Urinary bladder (tissue), 4 donors: Measurements from ENCODE around the gene RAPGEF6. TPM values are rescaled to one million over a fixed set of nuclear protein-coding genes. Genes with fewer than 3 reads are reported as not detected.
"Not testable (repeated sequence)": the region's sequence is repeated elsewhere in the genome, so short reads cannot be mapped to it uniquely, and the experiment has no call there.

ENCODE experiments used
- DNase-seq: peaks from one replicate; pipeline ENCODE4 v3.0.0-alpha.2; 2015; ENCODE audit errors: extremely low spot score
- H3K27ac ChIP-seq: one replicate; pipeline ENCODE4 v1.5.1; 2013; ENCODE audit warnings: low read depth, mild to moderate bottlenecking, moderate library complexity
- H3K36me3 ChIP-seq: one replicate; pipeline ENCODE4 v1.6.1; 2013; ENCODE audit warnings: mild to moderate bottlenecking, moderate library complexity; ENCODE audit not compliant: insufficient read depth
- H3K4me1 ChIP-seq: one replicate; pipeline ENCODE4 v1.6.1; 2013; ENCODE audit warnings: mild to moderate bottlenecking, moderate library complexity; ENCODE audit not compliant: insufficient read depth
- H3K4me3 ChIP-seq: one replicate; pipeline ENCODE4 v1.5.1; 2013; ENCODE audit warnings: low read depth, low read length
- WGBS: extraction: QIAGEN DNeasy Blood & Tissue Kit; methylation state at CpG from one replicate; pipeline ENCODE4 v1.1.7; 2013; 5-methylcytosine and 5-hydroxymethylcytosine counted together
- polyA plus RNA-seq: library from polyadenylated mRNA; stranded (reverse); fragments of 200-250 nt; gene quantifications from one replicate; pipeline ENCODE4 v1.2.3, GENCODE V29; 2013
- total RNA-seq: library from RNA; depleted of rRNA; stranded (reverse); fragments of >200 nt; gene quantifications from one replicate; pipeline ENCODE4 v1.2.3, GENCODE V29; 2014
- donor health status: healthy with polysubstance abuse.
- donor health status: healthy.

The RAPGEF6 gene
- total and polyA plus RNA-seq, 2 donors: 6.1 to 58.8 TPM

DNA sequence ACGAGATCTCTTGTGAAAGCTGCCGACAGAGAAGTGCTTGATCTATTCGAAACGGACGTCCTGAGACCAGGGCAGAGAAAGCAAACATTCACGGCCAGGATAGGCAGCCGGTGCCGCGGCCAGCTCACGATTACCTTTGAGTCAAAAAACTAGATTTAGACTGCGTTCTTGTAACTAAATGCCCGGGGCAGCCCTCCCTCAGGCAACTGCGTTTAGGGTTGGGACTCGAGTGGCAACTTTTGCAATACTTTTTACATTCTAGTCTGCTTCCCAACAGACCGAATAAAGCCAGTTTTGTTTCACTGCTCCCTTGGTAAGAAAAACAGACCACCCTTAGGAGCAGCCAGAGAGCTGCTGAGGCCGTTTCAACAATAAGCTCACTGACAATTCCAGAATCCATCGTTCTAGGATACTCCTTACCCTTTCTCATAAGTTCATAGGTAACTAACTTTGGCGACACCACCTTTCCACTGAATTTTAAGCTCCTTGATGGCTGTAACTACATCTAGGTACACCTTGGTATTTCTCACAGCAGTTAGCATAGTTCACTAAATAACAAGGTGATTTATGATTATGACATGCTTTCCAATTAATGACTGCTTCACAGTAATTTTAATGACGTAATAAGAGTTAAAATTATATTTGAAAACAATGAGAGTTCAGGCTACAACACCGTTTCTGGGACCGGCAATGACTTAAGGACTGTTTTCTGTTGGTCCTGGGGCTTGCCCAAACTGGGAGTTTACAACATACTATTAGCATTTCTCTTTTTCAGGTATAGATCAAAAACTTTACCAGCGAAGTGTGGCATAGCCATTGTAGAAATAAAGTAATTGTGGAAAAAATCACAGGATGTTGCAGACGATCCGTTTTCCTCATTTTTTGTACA lies 899 bp upstream of the RAPGEF6 start:
- peak overlapping the region; percentile 95 for H3K27ac ChIP-seq
- no peak for DNase-seq
- H3K4me3 ChIP-seq: peak overlapping the region; percentile 57
- 3% methylated on average over 24 of the region's 24 CpGs for WGBS
- no peaks in the 10 kb centered on the region for H3K36me3 ChIP-seq
- no peaks in the 10 kb centered on the region for H3K4me1 ChIP-seq

DNA sequence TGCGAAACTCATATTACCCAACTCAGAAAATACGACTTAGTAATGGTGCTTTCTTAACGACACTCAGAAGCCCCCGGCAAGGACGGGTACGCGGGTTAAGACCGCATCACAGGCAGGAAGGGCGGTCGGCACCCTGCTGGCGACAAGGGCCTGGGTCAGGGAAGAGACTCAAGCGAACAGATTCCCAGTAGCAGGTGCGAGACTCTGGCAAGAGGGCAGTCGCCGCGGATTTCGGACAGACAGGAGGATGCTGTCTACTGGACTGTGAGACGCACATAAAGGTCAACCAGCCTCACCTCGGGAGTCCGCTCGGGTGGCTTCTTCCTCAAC lies 398 bp downstream of the RAPGEF6 start:
- DNase-seq: no peak
- Histone ChIP-seq H3K4me3 (peak overlapping the region; percentile 60), H3K27ac (peak overlapping the region; percentile 81), H3K36me3 (no peaks in the 10 kb centered on the region), H3K4me1 (no peaks in the 10 kb centered on the region)
- 1% methylated on average over 21 of the region's 21 CpGs for WGBS

DNA sequence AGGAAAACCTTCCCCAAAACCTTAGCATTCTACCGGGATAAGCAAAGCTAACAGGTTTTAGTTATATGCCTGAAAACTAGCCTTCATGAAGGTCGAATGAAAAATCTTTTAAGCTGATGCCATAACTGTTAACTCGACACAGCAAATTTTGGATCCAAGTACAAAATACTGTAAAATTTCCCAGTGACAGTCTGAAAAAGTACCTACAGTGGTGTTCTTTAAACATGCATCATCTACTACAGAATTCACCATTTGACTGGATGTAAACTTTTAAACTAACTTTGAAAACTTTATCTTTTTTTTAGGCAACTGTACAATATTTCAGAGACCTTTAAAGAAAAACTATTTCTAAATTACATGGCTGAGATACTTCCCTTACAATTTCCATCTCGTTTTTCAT lies 791 bp downstream of the RAPGEF6 start:
- peak overlapping the region; percentile 60 for H3K4me3 ChIP-seq
- 5% methylated on average over 4 of the region's 4 CpGs for WGBS
- no peak for DNase-seq
- H3K36me3 ChIP-seq: no peaks in the 10 kb centered on the region
- no peak overlapping the region for H3K27ac ChIP-seq
- H3K4me1 ChIP-seq: no peaks in the 10 kb centered on the region

DNA sequence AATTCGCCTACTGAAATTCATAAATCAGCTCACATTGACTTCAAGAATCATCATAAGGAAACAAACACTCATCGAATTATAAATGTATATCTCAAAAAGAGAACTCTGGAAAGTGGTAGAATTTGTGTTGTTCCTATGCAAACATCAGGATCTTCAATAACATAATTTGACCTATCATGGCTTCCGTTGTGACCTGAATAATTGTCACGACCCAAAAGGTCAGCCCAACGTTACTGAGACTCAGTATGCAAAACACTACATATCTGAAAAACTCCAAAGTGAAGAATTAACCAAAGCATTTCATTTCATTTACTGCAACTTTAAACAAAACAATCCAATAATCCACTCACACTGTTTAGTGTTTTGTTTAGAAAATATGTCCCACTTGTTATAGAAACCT lies 1.2 kb downstream of the RAPGEF6 start:
- DNase-seq: no peak
- no peak overlapping the region for H3K27ac ChIP-seq
- H3K36me3 ChIP-seq: no peaks in the 10 kb centered on the region
- H3K4me1 ChIP-seq: no peaks in the 10 kb centered on the region
- H3K4me3 ChIP-seq: peak overlapping the region; percentile 60
- 58% methylated on average over 5 of the region's 5 CpGs for WGBS

DNA sequence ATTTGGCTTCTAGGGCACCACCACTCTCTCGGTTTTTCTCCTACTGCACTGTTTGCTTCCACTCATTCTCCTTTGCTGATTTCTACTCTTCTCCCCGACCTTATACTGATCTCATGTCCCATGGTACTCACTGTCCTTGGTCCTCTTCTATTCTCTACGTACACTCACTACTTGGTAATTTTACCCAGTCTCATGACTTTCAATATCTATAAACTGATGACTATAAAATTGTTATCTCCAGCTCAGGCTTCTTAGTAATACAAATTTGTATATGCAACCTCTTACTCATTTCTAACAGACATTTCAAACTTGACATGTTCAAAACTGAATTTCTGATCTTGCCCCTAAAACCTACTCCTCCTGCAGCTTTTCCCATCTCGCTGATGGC lies 4.1 kb downstream of the RAPGEF6 start:
- H3K36me3 ChIP-seq: no peaks in the 10 kb centered on the region
- H3K27ac ChIP-seq: no peak overlapping the region
- WGBS: 74% methylated on average over 4 of the region's 4 CpGs
- DNase-seq: no peak
- H3K4me1 ChIP-seq: no peaks in the 10 kb centered on the region
- no peak overlapping the region for H3K4me3 ChIP-seq

DNA sequence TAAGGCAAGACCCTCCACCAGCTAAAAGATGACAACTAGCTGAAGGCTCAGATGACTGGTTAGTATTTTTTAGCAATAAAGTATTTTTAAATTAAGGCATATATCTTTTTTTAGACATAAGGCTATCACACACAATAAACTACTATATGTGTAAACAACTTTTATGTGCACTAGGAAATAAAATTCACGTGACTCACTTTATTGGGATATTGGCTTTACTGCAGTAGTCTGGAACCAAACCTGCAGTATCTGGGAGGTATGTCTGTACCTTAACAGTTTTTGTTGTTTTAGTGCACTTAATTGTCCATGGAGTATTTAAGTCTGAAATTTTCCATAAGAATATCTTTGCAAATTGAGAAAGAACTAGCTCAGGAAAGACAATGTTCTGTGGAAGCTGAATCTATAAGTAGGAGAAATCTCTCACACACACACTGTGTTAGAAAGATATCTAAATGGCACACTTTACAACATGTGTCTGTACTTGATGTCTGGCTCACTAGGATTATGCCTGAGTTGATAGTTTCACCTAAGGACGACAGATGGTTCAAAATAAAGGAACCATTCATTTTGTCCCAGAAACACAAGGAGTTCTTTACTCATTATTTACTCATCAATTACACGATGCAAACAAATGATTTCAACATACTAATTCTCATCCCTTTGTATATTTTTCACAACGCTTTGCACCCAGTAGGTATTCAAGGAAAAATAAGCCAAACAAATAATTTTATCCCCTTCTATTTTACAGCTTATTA lies 4.6 kb downstream of the RAPGEF6 start:
- Histone ChIP-seq H3K27ac (no peak overlapping the region), H3K4me3 (no peak overlapping the region), H3K36me3 (no peaks in the 10 kb centered on the region), H3K4me1 (no peaks in the 10 kb centered on the region)
- DNase-seq: no peak
- 51% methylated on average over 4 of the region's 4 CpGs for WGBS

DNA sequence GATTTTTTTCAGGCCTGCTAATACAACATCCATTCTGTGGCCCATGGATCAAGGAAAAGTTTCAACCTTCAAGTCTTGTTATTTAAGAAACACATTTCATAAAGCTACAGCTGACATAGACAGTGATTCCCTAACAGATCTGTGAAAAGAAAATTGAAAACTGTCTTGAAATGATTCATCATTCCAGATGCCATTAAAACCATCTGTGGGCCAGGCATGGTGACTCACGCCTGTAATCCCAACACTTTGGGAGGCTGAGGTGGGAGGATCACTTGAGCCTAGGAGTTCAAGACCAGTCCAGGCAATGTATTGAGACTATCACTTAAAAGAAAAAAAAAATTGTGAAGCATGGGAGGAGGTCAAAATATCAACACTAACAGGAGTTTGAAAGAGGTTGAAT lies 6.0 kb downstream of the RAPGEF6 start:
- 96% methylated on average over 1 of the region's 1 CpG for WGBS
- DNase-seq: no peak
- no peaks in the 10 kb centered on the region for H3K36me3 ChIP-seq
- no peak overlapping the region for H3K4me3 ChIP-seq
- H3K4me1 ChIP-seq: no peaks in the 10 kb centered on the region
- H3K27ac ChIP-seq: no peak overlapping the region

DNA sequence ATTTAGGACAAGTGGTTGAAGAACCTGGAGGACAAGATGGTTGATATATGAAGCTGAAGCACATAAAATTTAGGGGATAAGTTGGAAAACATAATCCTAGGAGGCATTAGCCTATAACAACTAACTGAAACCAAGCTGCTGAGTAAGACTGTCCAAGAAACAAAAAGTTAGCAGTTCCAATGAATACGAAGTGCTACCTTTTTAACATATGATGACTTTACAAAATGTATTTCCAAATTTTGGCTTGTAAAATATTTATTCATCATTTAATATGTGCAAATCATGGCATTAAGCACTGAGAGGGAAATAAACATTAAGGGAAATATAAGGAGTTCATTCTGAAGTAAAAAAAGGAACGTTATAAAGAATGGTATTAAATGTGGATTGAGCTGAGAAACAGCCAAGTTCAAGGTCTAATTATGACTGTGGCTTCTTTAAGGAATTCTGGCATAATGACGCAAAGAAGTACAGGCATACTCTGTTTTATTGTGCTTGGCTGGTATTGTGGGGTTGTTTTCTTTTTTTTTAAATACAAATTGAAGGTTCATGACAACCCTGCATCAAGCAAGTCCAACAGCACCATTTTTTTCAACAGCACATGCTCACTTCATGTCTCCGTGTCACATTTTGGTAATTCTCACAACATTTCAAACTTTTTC lies 7.7 kb downstream of the RAPGEF6 start:
- Histone ChIP-seq H3K4me3 (no peak overlapping the region), H3K4me1 (no peaks in the 10 kb centered on the region), H3K36me3 (no peaks in the 10 kb centered on the region), H3K27ac (no peak overlapping the region)
- no peak for DNase-seq
- 82% methylated on average over 4 of the region's 4 CpGs for WGBS

DNA sequence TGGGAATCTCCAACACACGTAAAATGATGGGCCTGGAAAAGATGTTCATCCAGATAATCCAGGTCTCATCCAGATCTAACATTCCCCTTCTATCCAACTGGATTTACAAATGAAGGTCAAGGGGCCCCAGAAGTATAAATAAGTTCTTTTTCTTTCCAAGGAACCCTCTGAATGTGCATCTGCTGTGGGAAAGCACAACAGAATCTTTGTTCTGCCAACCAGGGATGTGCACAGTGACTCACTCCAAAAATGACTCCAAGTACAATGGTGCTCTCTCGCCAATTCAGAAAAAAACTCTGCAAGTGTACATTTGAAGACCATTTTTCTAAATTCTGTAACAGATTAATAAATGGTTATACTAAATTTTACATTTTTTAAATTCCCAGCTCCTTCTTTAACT lies 12.4 kb downstream of the RAPGEF6 start:
- no peak for DNase-seq
- Histone ChIP-seq H3K4me3 (no peak overlapping the region), H3K27ac (no peak overlapping the region), H3K36me3 (peaks cover 3% of the 10 kb centered on the region), H3K4me1 (no peaks in the 10 kb centered on the region)
- 73% methylated on average over 2 of the region's 2 CpGs for WGBS

DNA sequence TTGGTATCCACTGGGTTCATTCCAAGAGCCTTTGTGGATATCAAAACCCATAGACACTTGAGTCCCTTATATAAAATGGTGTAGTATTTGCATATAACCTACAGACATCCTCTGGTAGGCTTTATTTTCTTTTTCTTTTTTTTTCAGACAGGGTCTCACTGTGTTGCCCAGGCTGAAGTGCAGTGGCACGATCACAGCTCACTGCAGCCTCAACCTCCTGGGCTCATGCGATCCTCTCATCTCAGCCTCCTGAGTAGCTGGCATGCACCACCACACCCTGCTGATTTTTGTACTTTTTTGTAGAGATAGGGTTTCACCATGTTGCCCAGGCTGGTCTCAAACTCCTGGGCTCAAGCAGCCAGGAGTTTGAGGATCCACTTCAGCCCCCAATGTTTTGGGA lies 13.9 kb downstream of the RAPGEF6 start:
- WGBS: over 99% methylated on average over 2 of the region's 2 CpGs
- not testable (repeated sequence) for H3K36me3 ChIP-seq, H3K27ac ChIP-seq, H3K4me3 ChIP-seq, DNase-seq, H3K4me1 ChIP-seq

DNA sequence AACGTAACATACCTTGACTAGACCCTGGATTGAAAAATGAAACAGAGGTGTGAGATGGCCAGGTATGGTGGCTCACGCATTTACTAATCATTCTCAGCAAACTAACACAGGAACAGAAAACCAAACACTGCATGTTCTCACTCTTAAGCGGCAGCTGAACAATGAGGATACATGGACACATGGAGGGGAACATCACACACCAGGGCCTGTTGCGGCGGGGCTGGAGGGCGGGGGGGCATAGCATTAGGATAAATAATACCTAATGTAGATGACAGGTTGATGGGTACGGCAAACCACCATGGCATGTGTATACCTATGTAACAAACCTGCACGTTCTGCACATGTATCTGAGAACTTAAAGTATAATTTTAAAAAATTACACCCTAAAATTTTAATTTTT lies 15.9 kb downstream of the RAPGEF6 start:
- DNase-seq: no peak
- Histone ChIP-seq H3K4me3 (no peak overlapping the region), H3K27ac (no peak overlapping the region), H3K36me3 (peaks cover 3% of the 10 kb centered on the region), H3K4me1 (no peaks in the 10 kb centered on the region)
- 86% methylated on average over 8 of the region's 8 CpGs for WGBS

DNA sequence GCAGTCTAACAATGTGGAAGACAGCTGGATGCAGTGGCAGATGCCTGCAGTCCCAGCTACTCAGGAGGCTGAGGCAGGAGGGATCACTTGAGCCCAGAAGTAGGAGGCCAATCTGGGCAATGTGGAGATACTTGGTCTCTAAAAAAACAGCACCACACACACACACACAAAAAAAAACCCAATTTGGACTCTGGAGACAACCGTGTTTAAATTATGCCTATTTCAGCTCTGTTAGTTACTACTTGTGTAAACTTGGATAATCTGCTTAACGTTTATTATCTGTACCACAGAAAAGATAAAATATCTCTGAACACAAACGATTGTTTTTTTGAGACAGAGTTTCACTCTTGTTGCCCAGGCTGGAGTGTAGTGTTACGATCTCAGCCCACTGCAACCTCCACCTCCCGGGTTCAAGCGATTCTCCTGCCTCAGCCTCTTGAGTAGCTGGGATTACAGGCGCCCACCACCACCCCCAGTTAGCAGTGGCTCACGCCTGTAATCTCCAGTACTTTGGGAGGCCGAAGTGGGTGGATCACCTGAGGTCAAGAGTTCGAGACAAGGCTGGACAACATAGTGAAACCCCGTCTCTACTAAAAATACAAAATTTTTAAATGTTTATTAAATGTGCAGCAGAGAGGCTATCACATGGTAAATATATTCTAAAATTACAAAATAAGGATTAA lies 17.7 kb downstream of the RAPGEF6 start:
- H3K4me3 ChIP-seq: no peak overlapping the region
- peaks cover 3% of the 10 kb centered on the region for H3K36me3 ChIP-seq
- 53% methylated on average over 11 of the region's 11 CpGs for WGBS
- H3K4me1 ChIP-seq: no peaks in the 10 kb centered on the region
- H3K27ac ChIP-seq: no peak overlapping the region
- DNase-seq: no peak

DNA sequence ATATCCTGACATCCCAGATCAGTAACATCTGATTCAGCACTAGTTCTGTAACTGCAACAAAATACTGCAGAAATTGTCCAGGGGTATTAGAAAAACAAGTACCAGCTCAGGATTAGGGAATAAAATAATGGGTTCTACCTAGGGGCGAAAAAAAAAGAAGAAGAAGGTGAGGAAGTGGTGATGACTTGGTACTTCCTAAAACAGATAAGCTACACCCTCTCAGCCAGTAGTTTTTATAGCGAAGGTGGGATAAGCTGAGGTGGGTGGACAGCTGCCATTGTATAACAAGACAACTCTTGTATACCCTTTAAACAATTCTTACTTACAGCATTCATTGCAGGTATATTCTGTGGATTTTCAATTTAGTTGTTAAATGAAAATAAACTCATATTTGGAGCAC lies 19.1 kb downstream of the RAPGEF6 start:
- WGBS: 93% methylated on average over 2 of the region's 2 CpGs
- H3K4me3 ChIP-seq: no peak overlapping the region
- no peak for DNase-seq
- H3K36me3 ChIP-seq: no peaks in the 10 kb centered on the region
- H3K27ac ChIP-seq: no peak overlapping the region
- no peaks in the 10 kb centered on the region for H3K4me1 ChIP-seq
